Right lobe of liver (tissue), 4 donors: ENCODE data around the gene KIRREL3.

Source experiments
- CTCF ChIP-seq, 4 donors: fragments of 200-600 bp in 3 of 4; fragments of 450-650 bp in 1 of 4; IDR thresholded peaks; one replicate each; pipeline versions ENCODE4 v1.5.1 to v1.8.0; 2016 to 2022; ENCODE audit warnings: antibody characterized with exemption in 4 of 4, mild to moderate bottlenecking in 2 of 4
- POLR2A ChIP-seq: fragments of 450-650 bp; IDR thresholded peaks from one replicate; pipeline ENCODE4 v1.6.1; 2017; ENCODE audit warnings: antibody characterized with exemption, mild to moderate bottlenecking
- donor health status: DM: no; HTN: no; CAD: no.
- donor health status: DM: no; HTN: no; CAD: no.
- donor health status: DM: no; HTN: yes; CAD: no.

- TF ChIP-seq POLR2A: no peak
- no peak for TF ChIP-seq CTCF (IDR thresholded peaks at IDR 0.05)
Observed at GRCh38 chr11:126765196-126765595, 235.4 kb downstream of the KIRREL3 start.
